ENCODE measurements around the gene HS3ST6. TPM values are rescaled to one million over a fixed set of nuclear protein-coding genes. Genes with fewer than 3 reads are reported as not detected.

HS3ST6 gene
- total and polyA plus RNA-seq, 2 donors (not counting 3 experiments of a cell fraction or from before 2014, with no cell fraction given): not detected

- dilution Hi-C loops (cut with MboI; ENCODE audit: extremely low pct_ligation_motif_present, low sequenced_read_pairs): no loop called here
- H3K4me2 ChIP-seq (ENCODE audit: insufficient read depth, low read length): peak overlapping the region; percentile 58
- peak overlapping the region; percentile 53 to 89 (median 62) for H3K4me3 ChIP-seq (replicated peaks in 1 of 3; ENCODE audit: insufficient read depth in 1 of 3, low read depth in 1 of 3, low read length in 3 of 3)
- peaks cover 12% of the 10 kb centered on the region for H3K4me1 ChIP-seq (ENCODE audit: control insufficient read depth, extremely low read depth, insufficient read depth, low read length)
- no peaks in the 10 kb centered on the region for H3K9me1 ChIP-seq (replicated peaks; ENCODE audit: control insufficient read depth, extremely low read depth, insufficient read depth, low read length)
- TF ChIP-seq POLR2A (IDR thresholded peaks at IDR 0.05; ENCODE audit: low read depth, low read length) (no peak), GATA2 (IDR thresholded peaks at IDR 0.05; ENCODE audit: insufficient read depth, insufficient read length, low read depth, low read length) (no peak), MYC (IDR thresholded peaks at IDR 0.05; ENCODE audit: low read depth, low read length) (no peak), JUN (IDR thresholded peaks at IDR 0.05; ENCODE audit: borderline replicate concordance, insufficient read depth, insufficient read length, low read depth) (no peak), FOS (IDR thresholded peaks at IDR 0.05; ENCODE audit: borderline replicate concordance, insufficient read depth, low read length) (no peak), POLR2AphosphoS5 (IDR thresholded peaks at IDR 0.05; ENCODE audit: insufficient read depth, low read depth, low read length) (no peak), EZH2 (IDR thresholded peaks at IDR 0.05; ENCODE audit: borderline replicate concordance, low read depth, low read length, severe bottlenecking) (no peak)
- TF ChIP-seq, protein P1, sequence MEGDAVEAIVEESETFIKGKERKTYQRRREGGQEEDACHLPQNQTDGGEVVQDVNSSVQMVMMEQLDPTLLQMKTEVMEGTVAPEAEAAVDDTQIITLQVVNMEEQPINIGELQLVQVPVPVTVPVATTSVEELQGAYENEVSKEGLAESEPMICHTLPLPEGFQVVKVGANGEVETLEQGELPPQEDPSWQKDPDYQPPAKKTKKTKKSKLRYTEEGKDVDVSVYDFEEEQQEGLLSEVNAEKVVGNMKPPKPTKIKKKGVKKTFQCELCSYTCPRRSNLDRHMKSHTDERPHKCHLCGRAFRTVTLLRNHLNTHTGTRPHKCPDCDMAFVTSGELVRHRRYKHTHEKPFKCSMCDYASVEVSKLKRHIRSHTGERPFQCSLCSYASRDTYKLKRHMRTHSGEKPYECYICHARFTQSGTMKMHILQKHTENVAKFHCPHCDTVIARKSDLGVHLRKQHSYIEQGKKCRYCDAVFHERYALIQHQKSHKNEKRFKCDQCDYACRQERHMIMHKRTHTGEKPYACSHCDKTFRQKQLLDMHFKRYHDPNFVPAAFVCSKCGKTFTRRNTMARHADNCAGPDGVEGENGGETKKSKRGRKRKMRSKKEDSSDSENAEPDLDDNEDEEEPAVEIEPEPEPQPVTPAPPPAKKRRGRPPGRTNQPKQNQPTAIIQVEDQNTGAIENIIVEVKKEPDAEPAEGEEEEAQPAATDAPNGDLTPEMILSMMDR (IDR thresholded peaks at IDR 0.05; ENCODE audit: extremely low read depth in 1 of 2, insufficient read depth in 1 of 2, low read depth in 1 of 2, low read length in 2 of 2): no peak
- TF ChIP-seq, protein P2, sequence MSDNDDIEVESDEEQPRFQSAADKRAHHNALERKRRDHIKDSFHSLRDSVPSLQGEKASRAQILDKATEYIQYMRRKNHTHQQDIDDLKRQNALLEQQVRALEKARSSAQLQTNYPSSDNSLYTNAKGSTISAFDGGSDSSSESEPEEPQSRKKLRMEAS (IDR thresholded peaks at IDR 0.05; ENCODE audit: insufficient read depth, insufficient read length): no peak
- ChIA-PET CTCF (interaction anchor here (1.0 to 1.1 kb wide), 2 partner anchors 93 to 198 kb away, joined by 3 to 4 read pairs; no protein-coding TSS in a partner anchor), POLR2A (interaction anchor here (1.5 kb wide), 1 partner anchor 22 kb away, joined by 11 read pairs; the partner anchor contains the start of gene RPS2)
- no peaks in the 10 kb centered on the region for H3K79me2 ChIP-seq (ENCODE audit: control insufficient read depth, insufficient read depth, low read length)
- peak overlapping the region; percentile 81 for H2AFZ ChIP-seq (ENCODE audit: low read depth, low read length)
- no peaks in the 10 kb centered on the region for H3K27me3 ChIP-seq (ENCODE audit: control insufficient read depth in 2 of 2, insufficient read depth in 2 of 2, low read length in 2 of 2)
- no peaks in the 10 kb centered on the region for H4K20me1 ChIP-seq (replicated peaks; ENCODE audit: control insufficient read depth, extremely low read depth, insufficient read depth, low read length)
- H3K36me3 ChIP-seq (ENCODE audit: control insufficient read depth in 2 of 2, extremely low read depth in 1 of 2, insufficient read depth in 2 of 2, low read length in 2 of 2): peaks cover 0 to 15% of the 10 kb centered on the region in 2 experiments
- intact Hi-C loops (cut with micrococcal nuclease): loop anchor here (2.0 kb wide), 1 partner anchor 13 kb away; no protein-coding TSS in a partner anchor
- TSS peak; percentile 27 for BruUV-seq (replicated peaks)
- H3K27ac ChIP-seq (ENCODE audit: insufficient read depth, low read depth, low read length): no peak overlapping the region
- peak overlapping the region; percentile 64 for H3K9ac ChIP-seq (replicated peaks; ENCODE audit: extremely low read depth, insufficient read depth, low read length)
- DNase-seq (ENCODE audit: low read depth, low spot score) (no peak), FAIRE-seq (no peak)
- no peaks in the 10 kb centered on the region for H3K9me3 ChIP-seq (replicated peaks; ENCODE audit: control insufficient read depth, insufficient read depth, low read length)
These were observed 24.0 kb upstream of the HS3ST6 start for GRCh38 chr16:1942047-1942809.
